HG03103 (cell line): ENCODE data around the gene MEIOB.
"Not testable (repeated sequence)": the region's sequence is repeated elsewhere in the genome, so short reads cannot be mapped to it uniquely, and the experiment has no call there.

Experiments used
- ATAC-seq: cut with Tn5 transposase; IDR thresholded peaks from one replicate; pipeline ENCODE4 v1.9.1; 2021; ENCODE audit warnings: low read depth; ENCODE audit not compliant: unreplicated experiment

The MEIOB gene

GRCh38 chr16:1907226-1907860 lies 35.4 kb upstream of the MEIOB start:
- ATAC-seq = no peak

GRCh38 chr16:1906846-1907165 lies 34.8 kb upstream of the MEIOB start:
- no peak for ATAC-seq

GRCh38 chr16:1906055-1906845 lies 34.3 kb upstream of the MEIOB start:
- no peak for ATAC-seq

- ATAC-seq = no peak
Measured at GRCh38 chr16:1903845-1904840, 32.2 kb upstream of the MEIOB start.

GRCh38 chr16:1903220-1903574 lies 31.2 kb upstream of the MEIOB start:
- ATAC-seq = no peak

- no peak for ATAC-seq
Measured at GRCh38 chr16:1902547-1903219, 30.7 kb upstream of the MEIOB start.

- ATAC-seq = no peak
Measured at GRCh38 chr16:1900452-1900774, 28.4 kb upstream of the MEIOB start.

- no peak for ATAC-seq
Measured at GRCh38 chr16:1899641-1900451, 27.9 kb upstream of the MEIOB start.

- ATAC-seq = not testable (repeated sequence)
Measured at GRCh38 chr16:1897692-1898091, 25.7 kb upstream of the MEIOB start.

- no peak for ATAC-seq
Measured at GRCh38 chr16:1895949-1896675, 24.1 kb upstream of the MEIOB start.

- no peak for ATAC-seq
Measured at GRCh38 chr16:1895068-1895467, 23.1 kb upstream of the MEIOB start.

- no peak for ATAC-seq
Measured at GRCh38 chr16:1890708-1891050, 18.7 kb upstream of the MEIOB start.

- no peak for ATAC-seq
Measured at GRCh38 chr16:1890024-1890707, 18.2 kb upstream of the MEIOB start.

- no peak for ATAC-seq
Measured at GRCh38 chr16:1887711-1888354, 15.9 kb upstream of the MEIOB start.

GRCh38 chr16:1884889-1885288 lies 12.9 kb upstream of the MEIOB start:
- ATAC-seq = no peak

GRCh38 chr16:1884155-1884760 lies 12.3 kb upstream of the MEIOB start:
- ATAC-seq = no peak

GRCh38 chr16:1881172-1881571 lies 9.2 kb upstream of the MEIOB start:
- not testable (repeated sequence) for ATAC-seq

- no peak for ATAC-seq
Measured at GRCh38 chr16:1879477-1879876, 7.5 kb upstream of the MEIOB start.
